K562 (cell line): ENCODE measurements around the gene PITHD1. TPM values are rescaled to one million over a fixed set of nuclear protein-coding genes. Genes with fewer than 3 reads are reported as not detected.

Experiments used
- ARID1B ChIP-seq: fragments of 450-650 bp; IDR thresholded peaks from 2 replicates; pipeline ENCODE4 v1.6.1; 2016; ENCODE audit warnings: antibody characterized with exemption, mild to moderate bottlenecking, inconsistent platforms
- CBX2 ChIP-seq: fragments of 200-600 bp; sonication (generic); IDR thresholded peaks from one replicate; pipeline ENCODE4 v1.6.1; 2012; ENCODE audit warnings: mild to moderate bottlenecking, low read length, inconsistent platforms; ENCODE audit not compliant: insufficient read depth, poor library complexity, severe bottlenecking
- KLF1 ChIP-seq: fragments of 450-650 bp; IDR thresholded peaks from 2 replicates; pipeline ENCODE4 v1.6.1; 2016; ENCODE audit warnings: missing genetic modification characterization, missing compliant biosample characterization
- PHF20 ChIP-seq: fragments of 450-650 bp; IDR thresholded peaks from 2 replicates; pipeline ENCODE4 v1.6.1; 2018; ENCODE audit not compliant: partially characterized antibody
- PML ChIP-seq: IDR thresholded peaks from 2 replicates; pipeline ENCODE4 v1.6.1; 2012; ENCODE audit warnings: low read length, inconsistent platforms
- RBFOX2 ChIP-seq: fragments of 200-400 bp; formaldehyde crosslinking; IDR thresholded peaks from 2 replicates; pipeline ENCODE4 v1.6.1; 2017; ENCODE audit warnings: low read depth, mild to moderate bottlenecking, low read length, moderate library complexity
- SIN3A ChIP-seq, 2 experiments: fragments of 150-350 bp in 1 of 2; IDR thresholded peaks; 2 replicates each; pipeline ENCODE4 v1.6.1; 2011 to 2016; ENCODE audit warnings: borderline replicate concordance in 2 of 2, low read depth in 2 of 2, low read length in 2 of 2, mild to moderate bottlenecking in 2 of 2, moderate library complexity in 2 of 2; ENCODE audit not compliant: control insufficient read depth in 1 of 2
- TBL1XR1 ChIP-seq, 2 experiments: IDR thresholded peaks; 2 replicates each; pipeline ENCODE4 v1.6.1; 2012; ENCODE audit warnings: improper control_type of control experiment in 2 of 2, low read length in 2 of 2, mild to moderate bottlenecking in 1 of 2
- TBP ChIP-seq: optimal IDR thresholded peaks from 2 replicates; pipeline ENCODE3; 2011; ENCODE audit warnings: low read depth, low read length, improper control_type of control experiment
- ZBTB26 ChIP-seq: fragments of 450-650 bp; formaldehyde crosslinking; IDR thresholded peaks from 2 replicates; pipeline ENCODE4 v1.4.0; 2022; ENCODE audit warnings: missing genetic modification characterization
- ZBTB7A ChIP-seq: IDR thresholded peaks from 2 replicates; pipeline ENCODE4 v1.6.1; 2011; ENCODE audit warnings: low read depth, mild to moderate bottlenecking, low read length, moderate library complexity, borderline replicate concordance; ENCODE audit not compliant: control insufficient read depth
- ZNF143 ChIP-seq: sonication (generic); formaldehyde crosslinking; IDR thresholded peaks from 2 replicates; pipeline ENCODE4 v1.9.0; 2022; ENCODE audit warnings: mild to moderate bottlenecking, missing genetic modification reagents
- ZNF165 ChIP-seq: fragments of 250-450 bp; sonication (Bioruptor Pico); IDR thresholded peaks from 2 replicates; pipeline ENCODE4 v1.4.0; 2020; ENCODE audit warnings: borderline replicate concordance
- ZSCAN32 ChIP-seq: fragments of 450-650 bp; formaldehyde crosslinking; IDR thresholded peaks from 2 replicates; pipeline ENCODE4 v1.4.0; 2020; ENCODE audit warnings: mild to moderate bottlenecking, moderate library complexity
- polyA plus RNA-seq, 8 experiments: library from polyadenylated mRNA; depleted of rRNA in 4 of 8; stranded (reverse) in 5 of 8; unstranded in 3 of 8; fragments of >200 nt; fragmentation: Nextera tagmentation in 2 of 8; fragmentation: Illumina TruSeq in 1 of 8; extraction: Ambion mirVana in 2 of 8; extraction: Trizol in 1 of 8; gene quantifications; 2 replicates each; pipeline versions ENCODE4 v1.2.1 to v1.2.3, GENCODE V29; 2011 to 2014; ENCODE audit warnings: inconsistent platforms in 1 of 8, missing spikeins in 1 of 8
- total RNA-seq, 7 experiments: library from RNA; depleted of rRNA in 6 of 7; stranded (reverse); fragments of >200 nt in 6 of 7; fragmentation: Illumina TruSeq in 2 of 7; extraction: Trizol in 2 of 7; gene quantifications; 2 replicates each; pipeline versions ENCODE4 v1.2.1 to v1.2.3, GENCODE V29; 2011 to 2021; ENCODE audit warnings: low replicate concordance in 1 of 7
- TF ChIP-seq, protein P1 (sequence below): fragments of 450-650 bp; IDR thresholded peaks from 2 replicates; pipeline ENCODE4 v1.6.1; 2016
- TF ChIP-seq, protein P2 (sequence below): fragments of 150-350 bp; conservative IDR thresholded peaks from 2 replicates; pipeline ENCODE4 v1.6.1; 2014; ENCODE audit warnings: low read length
- TF ChIP-seq, protein P3 (sequence below): sonication (generic); formaldehyde crosslinking; IDR thresholded peaks from 2 replicates; pipeline ENCODE4 v1.9.0; 2022; ENCODE audit warnings: mild to moderate bottlenecking, missing genetic modification reagents

PITHD1 gene
- total and polyA plus RNA-seq, 9 of the 15 experiments (the other 6 are each of a cell fraction or from before 2014, with no cell fraction given) = 46.5 to 175 (median 149) TPM

- TF ChIP-seq RBFOX2 (peak; percentile 96), PHF20 (peak; percentile 95), PML (peak; percentile 81; the same call in 1 of the 2 replicates), ZBTB26 (CRISPR knock-in tag) (peak; percentile 16; the same call in 1 of the 2 replicates), ZNF165 (CRISPR knock-in tag) (peak; percentile 73; the same call in 1 of the 2 replicates), TBP (peak; percentile 90), CBX2 (no peak), ZBTB7A (peak; percentile 98), ZSCAN32 (CRISPR knock-in tag) (no peak), ZNF143 (CRISPR knock-in tag) (peak; percentile 89), KLF1 (tag) (peak; percentile 35; the same call in 1 of the 2 replicates), ARID1B (0 out of 2 replicates have a peak, but pooled peaks have one; percentile 24), TBL1XR1 (IDR thresholded peaks at IDR 0.05; ENCODE audit: low read length in 2 of 2) (no peak; a peak in 1 of 4 replicates), SIN3A (IDR thresholded peaks at IDR 0.05; ENCODE audit: borderline replicate concordance in 2 of 2, control insufficient read depth in 1 of 2, low read depth in 2 of 2, low read length in 2 of 2) (peak; percentile 94 to 97)
- TF ChIP-seq, protein P1, sequence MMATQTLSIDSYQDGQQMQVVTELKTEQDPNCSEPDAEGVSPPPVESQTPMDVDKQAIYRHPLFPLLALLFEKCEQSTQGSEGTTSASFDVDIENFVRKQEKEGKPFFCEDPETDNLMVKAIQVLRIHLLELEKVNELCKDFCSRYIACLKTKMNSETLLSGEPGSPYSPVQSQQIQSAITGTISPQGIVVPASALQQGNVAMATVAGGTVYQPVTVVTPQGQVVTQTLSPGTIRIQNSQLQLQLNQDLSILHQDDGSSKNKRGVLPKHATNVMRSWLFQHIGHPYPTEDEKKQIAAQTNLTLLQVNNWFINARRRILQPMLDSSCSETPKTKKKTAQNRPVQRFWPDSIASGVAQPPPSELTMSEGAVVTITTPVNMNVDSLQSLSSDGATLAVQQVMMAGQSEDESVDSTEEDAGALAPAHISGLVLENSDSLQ = peak; percentile 37; the same call in 1 of the 2 replicates
- TF ChIP-seq, protein P2, sequence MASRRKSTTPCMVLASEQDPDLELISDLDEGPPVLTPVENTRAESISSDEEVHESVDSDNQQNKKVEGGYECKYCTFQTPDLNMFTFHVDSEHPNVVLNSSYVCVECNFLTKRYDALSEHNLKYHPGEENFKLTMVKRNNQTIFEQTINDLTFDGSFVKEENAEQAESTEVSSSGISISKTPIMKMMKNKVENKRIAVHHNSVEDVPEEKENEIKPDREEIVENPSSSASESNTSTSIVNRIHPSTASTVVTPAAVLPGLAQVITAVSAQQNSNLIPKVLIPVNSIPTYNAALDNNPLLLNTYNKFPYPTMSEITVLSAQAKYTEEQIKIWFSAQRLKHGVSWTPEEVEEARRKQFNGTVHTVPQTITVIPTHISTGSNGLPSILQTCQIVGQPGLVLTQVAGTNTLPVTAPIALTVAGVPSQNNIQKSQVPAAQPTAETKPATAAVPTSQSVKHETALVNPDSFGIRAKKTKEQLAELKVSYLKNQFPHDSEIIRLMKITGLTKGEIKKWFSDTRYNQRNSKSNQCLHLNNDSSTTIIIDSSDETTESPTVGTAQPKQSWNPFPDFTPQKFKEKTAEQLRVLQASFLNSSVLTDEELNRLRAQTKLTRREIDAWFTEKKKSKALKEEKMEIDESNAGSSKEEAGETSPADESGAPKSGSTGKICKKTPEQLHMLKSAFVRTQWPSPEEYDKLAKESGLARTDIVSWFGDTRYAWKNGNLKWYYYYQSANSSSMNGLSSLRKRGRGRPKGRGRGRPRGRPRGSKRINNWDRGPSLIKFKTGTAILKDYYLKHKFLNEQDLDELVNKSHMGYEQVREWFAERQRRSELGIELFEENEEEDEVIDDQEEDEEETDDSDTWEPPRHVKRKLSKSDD = 0 out of 2 replicates have a peak, but pooled peaks have one; percentile 25
- TF ChIP-seq, protein P3, sequence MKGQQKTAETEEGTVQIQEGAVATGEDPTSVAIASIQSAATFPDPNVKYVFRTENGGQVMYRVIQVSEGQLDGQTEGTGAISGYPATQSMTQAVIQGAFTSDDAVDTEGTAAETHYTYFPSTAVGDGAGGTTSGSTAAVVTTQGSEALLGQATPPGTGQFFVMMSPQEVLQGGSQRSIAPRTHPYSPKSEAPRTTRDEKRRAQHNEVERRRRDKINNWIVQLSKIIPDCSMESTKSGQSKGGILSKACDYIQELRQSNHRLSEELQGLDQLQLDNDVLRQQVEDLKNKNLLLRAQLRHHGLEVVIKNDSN (CRISPR knock-in tag) = peak; percentile 96
Measured at GRCh38 chr1:23825076-23825761, 47.0 kb downstream of the PITHD1 start, which contains the start of gene HMGCL (continued).
